Measurements from ENCODE around the gene PARP4. TPM values are rescaled to one million over a fixed set of nuclear protein-coding genes. Genes with fewer than 3 reads are reported as not detected.

Gene PARP4
- total and polyA plus RNA-seq, 2 experiments from 2014 or later = 12.9 to 32.9 TPM

- no peak overlapping the region for H3K27ac ChIP-seq (ENCODE audit: low read depth)
- no peak for DNase-seq (ENCODE audit: low spot score)
- H3K36me3 ChIP-seq (ENCODE audit: insufficient read depth) = peaks cover 12% of the 10 kb centered on the region; the same call in 1 of the 2 replicates
- no peak overlapping the region for H2AFZ ChIP-seq
- ATAC-seq = no peak
- Mint-ChIP-seq H3K9me3 (no peaks in the 10 kb centered on the region), H3K4me1 (peaks cover 5% of the 10 kb centered on the region), H3K4me3 (no peak overlapping the region), H3K27ac (no peak overlapping the region), H3K36me3 (ENCODE audit: low read depth) (peaks cover 41% of the 10 kb centered on the region), H3K27me3 (ENCODE audit: insufficient read depth, low read depth, poor library complexity) (no peaks in the 10 kb centered on the region)
- H3K4me2 ChIP-seq = no peak overlapping the region
- no peak for TF ChIP-seq POLR2AphosphoS5 (IDR thresholded peaks at IDR 0.05; ENCODE audit: low read depth)
- no peak for TF ChIP-seq ZNF462 (CRISPR knock-in tag; IDR thresholded peaks at IDR 0.05)
- TF ChIP-seq JUNB (IDR thresholded peaks at IDR 0.05; ENCODE audit: unreplicated experiment) = no peak
- TF ChIP-seq NANOG (IDR thresholded peaks at IDR 0.05; ENCODE audit: borderline replicate concordance) = no peak
- no peak for TF ChIP-seq CTCF (conservative IDR thresholded peaks at IDR 0.05; ENCODE audit: low read depth in 2 of 2)
- TF ChIP-seq ETS1 (IDR thresholded peaks at IDR 0.05) = no peak
- no peak for TF ChIP-seq ZNF331 (CRISPR knock-in tag; IDR thresholded peaks at IDR 0.05; ENCODE audit: low read depth)
- no peaks in the 10 kb centered on the region for H3F3A ChIP-seq (replicated peaks; ENCODE audit: low read depth)
- no peaks in the 10 kb centered on the region for H3K4me1 ChIP-seq (ENCODE audit: insufficient read depth)
- no peaks in the 10 kb centered on the region for H3K9me2 ChIP-seq (ENCODE audit: insufficient read depth)
- no peaks in the 10 kb centered on the region for H3K79me2 ChIP-seq (replicated peaks; ENCODE audit: insufficient read depth)
- no peak overlapping the region for H3K4me3 ChIP-seq
- no peaks in the 10 kb centered on the region for H4K20me1 ChIP-seq (replicated peaks; ENCODE audit: insufficient read depth)
- no peaks in the 10 kb centered on the region for H3K27me3 ChIP-seq (ENCODE audit: insufficient read depth)
Observed at GRCh38 chr13:24459234-24459633, 53.3 kb downstream of the PARP4 start.
